Endothelial cell of umbilical vein (primary cell): ENCODE measurements around the gene TLE7.

ENCODE experiments used
- CTCF ChIP-seq, 2 donors: IDR thresholded peaks; 1 replicate in 1 of 2; 2 replicates in 1 of 2; pipeline ENCODE4 v1.5.1; 2011; ENCODE audit warnings: low read length in 2 of 2, mild to moderate bottlenecking in 2 of 2, moderate library complexity in 2 of 2, control low read depth in 1 of 2, inconsistent platforms in 1 of 2, low read depth in 1 of 2; ENCODE audit not compliant: insufficient read depth in 1 of 2; ENCODE audit errors: extremely low read depth in 1 of 2
- MAX ChIP-seq: IDR thresholded peaks from 2 replicates; pipeline ENCODE4 v1.6.1; 2011; ENCODE audit not compliant: insufficient read depth, insufficient read length

- no peak for TF ChIP-seq CTCF (IDR thresholded peaks at IDR 0.05; ENCODE audit: extremely low read depth in 1 of 2, insufficient read depth in 1 of 2, low read depth in 1 of 2, low read length in 2 of 2)
- no peak for TF ChIP-seq MAX
These were observed 5.4 kb downstream of the TLE7 start for GRCh38 chr16:71436473-71436872.
